Measurements from ENCODE around the gene FBXW8.
A peak's percentile ranks its signal among the peaks of the same experiment; 100 is the strongest.

The FBXW8 gene

GRCh38 chr12:116881877-116882507 is 28.8 kb upstream of the FBXW8 start (continued):
- TF ChIP-seq ZNF510 (tag by site-specific recombination; IDR thresholded peaks at IDR 0.05; ENCODE audit: insufficient replicate concordance): no peak
- TF ChIP-seq ZBTB44 (tag by site-specific recombination; IDR thresholded peaks at IDR 0.05): no peak
- TF ChIP-seq, protein P1, sequence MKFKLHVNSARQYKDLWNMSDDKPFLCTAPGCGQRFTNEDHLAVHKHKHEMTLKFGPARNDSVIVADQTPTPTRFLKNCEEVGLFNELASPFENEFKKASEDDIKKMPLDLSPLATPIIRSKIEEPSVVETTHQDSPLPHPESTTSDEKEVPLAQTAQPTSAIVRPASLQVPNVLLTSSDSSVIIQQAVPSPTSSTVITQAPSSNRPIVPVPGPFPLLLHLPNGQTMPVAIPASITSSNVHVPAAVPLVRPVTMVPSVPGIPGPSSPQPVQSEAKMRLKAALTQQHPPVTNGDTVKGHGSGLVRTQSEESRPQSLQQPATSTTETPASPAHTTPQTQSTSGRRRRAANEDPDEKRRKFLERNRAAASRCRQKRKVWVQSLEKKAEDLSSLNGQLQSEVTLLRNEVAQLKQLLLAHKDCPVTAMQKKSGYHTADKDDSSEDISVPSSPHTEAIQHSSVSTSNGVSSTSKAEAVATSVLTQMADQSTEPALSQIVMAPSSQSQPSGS (tag by site-specific recombination; IDR thresholded peaks at IDR 0.05; ENCODE audit: low read depth): no peak
- TF ChIP-seq KLF1 (tag by site-specific recombination; IDR thresholded peaks at IDR 0.05): no peak
- TF ChIP-seq, protein P2, sequence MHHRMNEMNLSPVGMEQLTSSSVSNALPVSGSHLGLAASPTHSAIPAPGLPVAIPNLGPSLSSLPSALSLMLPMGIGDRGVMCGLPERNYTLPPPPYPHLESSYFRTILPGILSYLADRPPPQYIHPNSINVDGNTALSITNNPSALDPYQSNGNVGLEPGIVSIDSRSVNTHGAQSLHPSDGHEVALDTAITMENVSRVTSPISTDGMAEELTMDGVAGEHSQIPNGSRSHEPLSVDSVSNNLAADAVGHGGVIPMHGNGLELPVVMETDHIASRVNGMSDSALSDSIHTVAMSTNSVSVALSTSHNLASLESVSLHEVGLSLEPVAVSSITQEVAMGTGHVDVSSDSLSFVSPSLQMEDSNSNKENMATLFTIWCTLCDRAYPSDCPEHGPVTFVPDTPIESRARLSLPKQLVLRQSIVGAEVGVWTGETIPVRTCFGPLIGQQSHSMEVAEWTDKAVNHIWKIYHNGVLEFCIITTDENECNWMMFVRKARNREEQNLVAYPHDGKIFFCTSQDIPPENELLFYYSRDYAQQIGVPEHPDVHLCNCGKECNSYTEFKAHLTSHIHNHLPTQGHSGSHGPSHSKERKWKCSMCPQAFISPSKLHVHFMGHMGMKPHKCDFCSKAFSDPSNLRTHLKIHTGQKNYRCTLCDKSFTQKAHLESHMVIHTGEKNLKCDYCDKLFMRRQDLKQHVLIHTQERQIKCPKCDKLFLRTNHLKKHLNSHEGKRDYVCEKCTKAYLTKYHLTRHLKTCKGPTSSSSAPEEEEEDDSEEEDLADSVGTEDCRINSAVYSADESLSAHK (tag by site-specific recombination; IDR thresholded peaks at IDR 0.05): 0 out of 2 replicates have a peak, but pooled peaks have one; percentile 2
- TF ChIP-seq, protein P3, sequence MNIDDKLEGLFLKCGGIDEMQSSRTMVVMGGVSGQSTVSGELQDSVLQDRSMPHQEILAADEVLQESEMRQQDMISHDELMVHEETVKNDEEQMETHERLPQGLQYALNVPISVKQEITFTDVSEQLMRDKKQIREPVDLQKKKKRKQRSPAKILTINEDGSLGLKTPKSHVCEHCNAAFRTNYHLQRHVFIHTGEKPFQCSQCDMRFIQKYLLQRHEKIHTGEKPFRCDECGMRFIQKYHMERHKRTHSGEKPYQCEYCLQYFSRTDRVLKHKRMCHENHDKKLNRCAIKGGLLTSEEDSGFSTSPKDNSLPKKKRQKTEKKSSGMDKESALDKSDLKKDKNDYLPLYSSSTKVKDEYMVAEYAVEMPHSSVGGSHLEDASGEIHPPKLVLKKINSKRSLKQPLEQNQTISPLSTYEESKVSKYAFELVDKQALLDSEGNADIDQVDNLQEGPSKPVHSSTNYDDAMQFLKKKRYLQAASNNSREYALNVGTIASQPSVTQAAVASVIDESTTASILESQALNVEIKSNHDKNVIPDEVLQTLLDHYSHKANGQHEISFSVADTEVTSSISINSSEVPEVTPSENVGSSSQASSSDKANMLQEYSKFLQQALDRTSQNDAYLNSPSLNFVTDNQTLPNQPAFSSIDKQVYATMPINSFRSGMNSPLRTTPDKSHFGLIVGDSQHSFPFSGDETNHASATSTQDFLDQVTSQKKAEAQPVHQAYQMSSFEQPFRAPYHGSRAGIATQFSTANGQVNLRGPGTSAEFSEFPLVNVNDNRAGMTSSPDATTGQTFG (tag by site-specific recombination; IDR thresholded peaks at IDR 0.05; ENCODE audit: borderline replicate concordance): no peak
- TF ChIP-seq GLI4 (tag by site-specific recombination; IDR thresholded peaks at IDR 0.05): no peak
- no peak for TF ChIP-seq ZNF518A (tag by site-specific recombination; conservative IDR thresholded peaks at IDR 0.05; ENCODE audit: low read depth)
- TF ChIP-seq ZNF629 (tag by site-specific recombination; IDR thresholded peaks at IDR 0.05): no peak
- no peak for TF ChIP-seq BCL6B (tag by site-specific recombination; IDR thresholded peaks at IDR 0.05)
- TF ChIP-seq ZNF211 (tag by site-specific recombination; IDR thresholded peaks at IDR 0.05; ENCODE audit: low read depth): no peak
- no peak for TF ChIP-seq ZNF658 (tag by site-specific recombination; IDR thresholded peaks at IDR 0.05)
- no peak for TF ChIP-seq ZNF280C (tag by site-specific recombination; IDR thresholded peaks at IDR 0.05)
- no peak for TF ChIP-seq ZNF157 (tag by site-specific recombination; IDR thresholded peaks at IDR 0.05)
- TF ChIP-seq BCL11A (tag by site-specific recombination; IDR thresholded peaks at IDR 0.05; ENCODE audit: low read depth): no peak
- no peak for TF ChIP-seq ZBTB21 (tag by site-specific recombination; IDR thresholded peaks at IDR 0.05)
- TF ChIP-seq ZNF639 (tag by site-specific recombination; IDR thresholded peaks at IDR 0.05): no peak
- no peak for TF ChIP-seq ZIC2 (tag by site-specific recombination; IDR thresholded peaks at IDR 0.05)
